GM12875 (cell line): ENCODE results near the gene SLC7A6OS.

Experiments
- H3K4me3 ChIP-seq: one replicate; pipeline ENCODE4 v1.5.1; 2011; ENCODE audit warnings: low read depth, low read length, control low read depth
- CTCF ChIP-seq: IDR thresholded peaks from 2 replicates; pipeline ENCODE4 v1.5.1; 2011; ENCODE audit warnings: low read depth, mild to moderate bottlenecking, control low read depth, inconsistent platforms, low read length, moderate library complexity, borderline replicate concordance; ENCODE audit not compliant: insufficient read depth

The SLC7A6OS gene

GRCh38 chr16:68284847-68285246 is 25.9 kb downstream of the SLC7A6OS start:
- TF ChIP-seq CTCF = no peak
- no peak overlapping the region for H3K4me3 ChIP-seq

- no peak overlapping the region for H3K4me3 ChIP-seq
- no peak for TF ChIP-seq CTCF
These were observed 26.7 kb downstream of the SLC7A6OS start for GRCh38 chr16:68283801-68284598.

GRCh38 chr16:68283346-68283745 is 27.4 kb downstream of the SLC7A6OS start:
- no peak overlapping the region for H3K4me3 ChIP-seq
- no peak for TF ChIP-seq CTCF

- no peak overlapping the region for H3K4me3 ChIP-seq
- no peak for TF ChIP-seq CTCF
These were observed 28.7 kb downstream of the SLC7A6OS start for GRCh38 chr16:68282064-68282452.

- no peak overlapping the region for H3K4me3 ChIP-seq
- no peak for TF ChIP-seq CTCF
These were observed 29.2 kb downstream of the SLC7A6OS start for GRCh38 chr16:68281368-68282063.

- no peak overlapping the region for H3K4me3 ChIP-seq
- TF ChIP-seq CTCF = no peak
These were observed 30.8 kb downstream of the SLC7A6OS start for GRCh38 chr16:68279726-68280558.

GRCh38 chr16:68276223-68276622 is 34.5 kb downstream of the SLC7A6OS start:
- TF ChIP-seq CTCF = no peak
- no peak overlapping the region for H3K4me3 ChIP-seq
